NCI-H510A (cell line): ENCODE results near the gene PHKB.
"Not testable (repeated sequence)": the region's sequence is repeated elsewhere in the genome, so short reads cannot be mapped to it uniquely, and the experiment has no call there.

Experiments
- DNase-seq: peaks from one replicate; lab custom pipeline; 2025; lab: John Stamatoyannopoulos, UW

Gene PHKB

DNA sequence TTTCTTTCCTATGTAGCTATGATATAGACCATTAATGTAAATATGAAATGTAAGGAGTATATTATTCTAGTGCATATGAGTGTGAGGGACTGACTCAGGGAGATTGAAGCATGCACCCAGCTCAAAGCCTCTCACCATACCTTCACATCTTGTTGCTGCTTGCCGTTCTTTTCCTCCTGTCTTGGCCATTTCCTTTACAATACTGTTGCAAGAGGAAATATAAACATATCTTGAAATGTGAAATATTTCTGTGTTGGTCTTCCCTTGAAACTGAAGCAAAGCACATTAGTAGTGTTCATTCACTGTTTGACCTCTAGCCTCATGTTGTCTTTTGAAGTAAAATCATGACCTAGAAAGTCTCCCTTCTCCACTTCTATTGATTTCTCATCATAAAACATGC is 46.6 kb downstream of the PHKB start:
- no peak for DNase-seq

DNA sequence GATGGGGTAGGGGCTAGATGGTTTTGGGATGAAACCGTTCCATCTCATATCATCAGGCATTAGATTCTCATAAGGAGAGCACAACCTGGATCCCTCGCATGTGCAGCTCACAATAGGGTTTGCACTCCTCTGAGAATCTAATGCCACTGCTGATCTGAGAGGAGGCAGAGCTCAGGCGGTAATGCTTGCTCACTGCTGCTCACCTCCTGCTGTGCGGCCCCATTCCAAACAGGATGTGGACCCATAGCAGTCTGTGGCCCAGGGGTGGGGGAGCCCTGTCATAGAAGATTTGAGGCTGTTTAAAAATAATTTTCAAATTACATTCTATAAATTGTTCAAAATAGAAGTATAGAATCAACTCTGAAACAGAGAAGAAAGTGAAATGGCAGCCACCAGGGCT is 50.8 kb downstream of the PHKB start:
- no peak for DNase-seq

DNA sequence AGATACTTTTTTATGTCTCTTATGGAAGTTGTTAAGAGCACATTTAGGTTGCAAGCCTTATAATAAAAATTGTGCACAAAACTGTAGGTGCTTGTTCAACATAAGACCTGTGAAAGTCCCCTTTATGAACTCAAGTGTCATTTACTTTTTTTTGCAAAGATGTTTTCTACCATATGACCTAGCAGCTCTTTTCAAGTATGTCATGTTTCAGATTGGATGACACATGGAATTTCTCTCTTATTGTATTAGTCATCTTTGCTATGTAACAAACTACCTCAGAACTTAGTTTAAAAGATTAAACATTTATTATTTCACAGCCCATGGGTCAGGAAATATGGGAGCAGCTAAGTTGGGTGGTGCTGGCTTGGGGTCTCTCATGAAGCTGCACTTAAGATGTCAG is 57.9 kb downstream of the PHKB start:
- no peak for DNase-seq

DNA sequence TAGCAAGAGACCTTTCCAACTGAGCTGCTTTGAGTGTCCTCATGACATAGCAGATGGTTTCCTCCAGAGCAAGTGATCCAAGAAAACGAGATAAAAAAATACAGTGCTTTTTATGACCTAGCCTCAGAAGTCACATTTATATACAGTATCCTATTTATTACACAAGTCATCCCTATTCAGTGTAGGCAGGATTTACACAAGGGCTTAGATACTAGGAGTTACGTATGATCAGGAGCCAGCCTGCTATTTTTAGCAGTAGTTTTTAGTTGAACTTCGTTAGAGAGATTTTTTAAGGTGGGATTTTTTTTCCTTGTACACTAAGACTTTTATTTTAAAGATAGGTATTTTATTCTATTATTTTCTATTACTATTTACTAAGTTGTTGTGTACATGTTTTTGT is 58.4 kb downstream of the PHKB start:
- DNase-seq = no peak

DNA sequence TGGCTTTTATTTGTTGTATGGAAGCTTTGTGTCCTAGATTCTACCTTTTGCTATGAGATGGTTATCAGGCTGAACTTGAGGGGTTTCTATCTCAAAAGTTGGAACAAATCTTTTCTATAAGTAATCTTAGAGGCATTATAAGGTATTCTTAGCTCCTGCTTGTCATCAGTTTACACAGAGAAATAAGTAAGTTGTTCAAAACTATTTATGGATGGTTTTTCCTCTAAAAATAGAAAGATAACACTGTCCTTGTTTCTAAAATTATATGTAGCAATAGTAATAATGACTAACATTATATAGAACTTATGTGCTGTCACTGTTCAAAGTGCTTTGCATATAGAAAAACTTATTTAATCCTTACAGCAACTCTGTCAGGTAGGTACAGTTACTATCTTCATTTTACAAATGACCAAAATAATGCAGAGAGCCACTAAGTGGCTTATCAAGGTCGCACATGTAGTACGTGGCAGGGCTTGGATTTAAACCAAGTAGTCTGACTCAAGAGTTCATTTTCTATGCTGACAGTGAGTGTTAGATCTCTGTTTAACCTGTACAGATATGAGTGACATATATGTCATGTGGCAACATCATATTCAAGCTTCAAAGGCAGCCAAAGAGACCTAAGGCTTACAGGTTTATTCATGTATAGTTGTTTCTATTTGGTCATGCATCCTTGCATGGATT is 59.0 kb downstream of the PHKB start:
- DNase-seq = no peak

DNA sequence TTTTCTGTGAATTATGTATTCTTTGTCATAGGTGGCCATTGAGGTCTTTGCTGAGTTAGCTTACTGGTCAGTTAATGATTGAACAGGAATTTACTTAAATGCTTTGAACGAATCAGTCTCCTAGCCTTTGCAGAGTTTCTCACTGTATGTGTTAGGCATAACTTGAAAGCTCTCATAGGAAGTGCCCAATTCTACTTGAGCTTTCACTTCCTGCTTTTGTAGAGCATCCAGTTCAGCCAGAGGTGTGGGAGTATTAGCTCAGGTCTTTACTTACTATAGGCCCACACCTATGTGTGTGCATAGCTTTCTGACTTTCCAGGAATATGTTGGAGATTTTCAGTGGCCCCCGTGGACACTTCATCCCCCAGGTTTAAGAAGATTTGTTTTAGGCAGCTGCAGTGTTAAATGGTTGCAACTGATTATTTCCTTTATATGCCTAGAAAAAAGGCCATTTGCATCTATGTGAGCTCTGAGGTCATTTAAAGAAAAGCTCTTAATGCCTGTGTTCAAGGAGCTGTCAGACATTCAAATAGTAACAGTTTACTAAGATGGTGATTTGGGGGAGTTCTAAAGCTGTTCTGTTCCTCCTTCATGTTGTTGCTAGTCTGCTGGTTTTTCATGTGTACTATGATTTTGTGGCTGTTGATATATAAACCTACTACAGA is 62.3 kb downstream of the PHKB start:
- no peak for DNase-seq

DNA sequence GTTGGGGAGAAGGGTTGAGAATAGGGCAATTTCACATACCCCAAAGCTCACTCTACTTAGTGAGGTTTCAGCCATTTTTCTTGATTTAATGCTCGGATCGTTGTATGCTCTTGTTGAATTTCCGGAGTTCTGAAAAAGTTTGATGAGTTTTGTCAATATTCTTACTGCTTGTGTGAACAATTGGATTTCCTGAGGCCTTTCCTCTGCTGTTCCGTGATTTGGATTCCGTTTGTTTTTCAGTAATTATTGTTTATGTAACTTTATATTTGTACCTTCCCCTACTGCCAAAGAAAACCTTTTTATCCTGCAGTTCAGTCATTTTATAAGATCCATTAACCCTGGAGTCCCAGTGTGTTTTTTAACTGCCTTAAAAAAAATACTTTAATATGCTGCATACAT is 62.9 kb downstream of the PHKB start:
- DNase-seq = no peak

DNA sequence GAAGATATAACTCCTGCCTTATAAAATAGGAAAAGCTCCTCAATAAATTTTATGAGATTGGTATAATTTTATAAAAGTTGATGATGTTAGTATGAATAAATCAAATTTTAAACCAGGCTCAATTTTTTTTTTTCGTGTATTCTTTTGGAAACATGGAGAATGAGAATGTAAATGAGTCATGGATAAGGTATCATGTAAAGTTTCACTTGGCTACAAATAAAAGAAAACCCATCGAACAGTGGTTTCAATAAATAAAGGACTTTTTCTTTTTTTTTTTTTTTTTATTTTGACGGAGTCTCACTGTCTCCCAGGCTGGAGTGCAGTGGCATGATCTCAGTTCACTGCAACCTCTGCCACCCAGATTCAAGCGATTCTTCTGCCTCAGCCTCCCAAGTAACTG is 67.3 kb downstream of the PHKB start:
- no peak for DNase-seq

DNA sequence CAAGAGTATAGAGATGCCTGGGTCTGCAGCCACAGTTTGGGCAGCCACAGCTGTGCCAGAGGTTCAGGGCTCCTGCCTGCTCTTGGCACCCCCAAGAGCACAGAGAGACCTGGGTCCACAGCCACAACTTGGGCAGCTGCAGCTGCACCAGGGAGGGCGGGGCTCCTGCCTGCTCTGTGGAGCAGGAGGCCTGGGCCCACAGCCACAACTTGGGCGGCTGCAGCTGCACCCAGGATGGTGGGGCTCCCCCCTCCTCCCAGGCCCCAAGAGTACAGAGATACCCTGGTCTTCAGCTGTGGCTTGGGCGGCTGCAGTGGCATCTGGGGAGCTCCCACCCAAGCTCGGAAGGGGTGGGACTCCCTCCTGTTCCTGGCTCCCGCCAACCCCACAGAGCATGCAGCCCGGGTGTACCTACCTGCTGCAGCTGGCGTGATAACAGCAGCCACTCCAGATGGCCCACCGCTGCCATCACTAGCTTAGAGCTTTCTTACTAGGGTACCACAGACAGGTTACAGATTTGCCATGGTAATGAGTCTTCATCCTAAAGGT is 72.7 kb downstream of the PHKB start:
- no peak for DNase-seq

DNA sequence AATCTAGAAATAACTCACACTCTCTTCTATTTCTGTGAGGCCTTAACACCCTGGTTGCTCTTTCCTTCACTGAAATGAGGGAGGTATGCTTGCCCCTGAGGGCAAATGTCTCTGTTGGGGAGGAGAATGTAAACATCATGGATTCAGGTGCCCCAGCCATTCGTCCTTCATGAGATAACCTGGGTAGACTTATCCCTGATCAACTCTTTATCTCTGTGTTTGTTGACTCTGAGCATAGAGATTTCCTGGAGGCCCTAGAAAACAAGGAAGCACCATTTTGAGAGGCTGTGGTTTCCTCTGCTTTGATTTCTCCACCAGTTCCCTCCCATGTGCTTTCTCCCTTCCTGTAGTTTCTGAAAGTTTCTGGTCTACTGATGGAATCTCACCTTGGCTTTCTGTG is 77.3 kb downstream of the PHKB start:
- DNase-seq = no peak

DNA sequence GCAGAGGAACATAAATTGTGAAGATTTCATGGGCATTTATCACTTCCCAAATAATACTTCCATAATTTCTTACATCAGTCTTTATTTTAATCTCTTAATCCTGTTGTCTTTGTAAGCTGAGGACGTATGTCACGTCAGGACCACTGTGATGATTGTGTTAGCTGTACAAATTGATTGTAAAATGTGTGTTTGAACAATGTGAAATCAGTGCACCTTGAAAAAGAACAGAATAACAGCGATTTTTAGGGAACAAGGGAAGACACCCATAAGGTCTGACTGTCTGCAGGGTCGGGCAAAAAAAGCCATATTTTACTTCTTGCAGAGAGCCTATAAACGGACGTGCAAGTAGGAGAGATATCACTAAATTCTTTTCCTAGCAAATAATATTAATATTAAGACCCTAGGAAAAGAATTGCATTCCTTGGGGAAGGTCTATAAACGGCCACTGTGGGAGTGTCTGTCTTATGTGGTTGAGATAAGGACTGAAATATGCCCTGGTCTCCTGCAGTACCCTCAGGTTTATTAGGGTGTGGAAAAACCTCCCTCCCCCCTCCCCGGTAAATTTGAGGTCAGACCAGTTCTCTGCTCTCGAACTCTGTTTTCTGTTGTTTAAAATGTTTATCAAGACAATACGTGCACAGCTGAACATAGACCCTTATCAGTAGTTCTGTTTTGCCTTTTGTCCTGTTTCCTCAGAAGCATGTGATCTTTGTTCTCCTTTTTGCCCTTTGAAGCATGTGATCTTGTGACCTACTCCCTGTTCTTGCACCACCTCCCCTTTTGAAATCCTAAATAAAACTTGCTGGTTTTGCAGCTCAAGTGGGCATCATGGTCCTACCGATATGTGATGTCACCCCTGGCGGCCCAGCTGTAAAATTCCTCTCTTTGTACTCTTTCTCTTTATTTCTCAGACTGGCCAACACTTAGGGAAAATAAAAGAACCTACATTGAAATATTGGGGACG is 78.9 kb downstream of the PHKB start:
- DNase-seq = not testable (repeated sequence)

DNA sequence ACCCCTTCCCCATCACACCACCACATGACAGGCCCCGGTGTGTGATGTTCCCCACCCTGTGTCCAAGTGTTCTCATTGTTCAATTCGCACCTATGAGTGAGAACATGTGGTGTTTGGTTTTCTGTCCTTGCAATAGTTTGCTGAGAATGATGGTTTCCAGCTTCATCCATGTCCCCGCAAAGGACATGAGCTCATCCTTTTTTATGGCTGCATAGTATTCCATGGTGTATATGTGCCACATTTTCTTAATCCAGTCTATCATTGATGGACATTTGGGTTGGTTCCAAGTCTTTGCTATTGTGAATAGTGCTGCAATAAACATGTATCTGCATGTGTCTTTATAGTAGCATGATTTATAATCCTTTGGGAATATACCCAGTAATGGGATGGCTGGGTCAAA is 80.0 kb downstream of the PHKB start:
- DNase-seq = not testable (repeated sequence)

DNA sequence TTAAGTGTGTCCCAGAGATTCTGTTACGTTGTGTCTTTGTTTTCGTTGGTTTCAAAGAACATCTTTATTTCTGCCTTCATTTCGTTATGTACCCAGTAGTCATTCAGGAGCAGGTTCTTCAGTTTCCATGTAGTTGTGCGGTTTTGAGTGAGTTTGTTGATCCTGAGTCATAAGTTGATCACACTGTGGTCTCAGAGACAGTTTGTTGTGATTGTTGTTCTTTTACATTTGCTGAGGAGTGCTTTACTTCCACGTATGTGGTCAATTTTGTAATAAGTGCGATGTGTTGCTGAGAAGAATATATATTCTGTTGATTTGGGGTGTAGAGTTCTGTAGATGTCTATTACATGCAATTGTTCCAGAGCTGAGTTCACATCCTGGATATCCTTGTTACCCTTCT is 83.1 kb downstream of the PHKB start:
- DNase-seq = not testable (repeated sequence)

DNA sequence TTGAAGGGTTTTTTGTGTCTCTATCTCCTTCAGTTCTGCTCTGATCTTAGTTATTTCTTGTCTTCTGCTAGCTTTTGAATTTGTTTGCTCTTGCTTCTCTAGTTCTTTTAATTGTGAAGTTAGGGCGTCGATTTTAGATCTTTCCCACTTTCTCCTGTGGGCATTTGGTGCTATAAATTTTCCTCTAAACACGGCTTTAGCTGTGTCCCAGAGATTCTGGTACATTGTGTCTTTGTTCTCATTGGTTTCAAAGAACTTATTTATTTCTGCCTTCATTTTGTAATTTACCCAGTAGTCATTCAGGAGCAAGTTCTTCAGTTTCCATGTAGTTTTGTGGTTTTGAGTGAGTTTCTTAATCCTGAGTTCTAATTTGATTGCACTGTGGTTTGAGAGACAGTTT is 90.1 kb downstream of the PHKB start:
- not testable (repeated sequence) for DNase-seq

DNA sequence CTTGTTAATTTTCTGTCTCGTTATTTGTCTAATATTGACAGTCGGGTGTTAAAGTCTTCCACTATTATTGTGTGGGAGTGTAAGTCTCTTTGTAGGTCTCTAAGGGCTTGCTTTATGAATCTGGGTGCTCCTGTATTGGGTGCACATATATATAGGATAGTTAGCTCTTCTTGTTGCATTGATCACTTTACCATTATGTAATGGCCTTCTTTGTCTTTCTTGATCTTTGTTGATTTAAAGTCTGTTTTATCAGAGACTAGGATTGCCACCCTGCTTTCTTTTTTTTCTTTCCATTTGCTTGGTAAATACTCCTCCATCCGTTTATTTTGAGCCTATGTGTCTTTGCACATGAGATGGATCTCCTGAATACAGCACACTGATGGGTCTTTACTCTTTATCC is 90.6 kb downstream of the PHKB start:
- DNase-seq = not testable (repeated sequence)

DNA sequence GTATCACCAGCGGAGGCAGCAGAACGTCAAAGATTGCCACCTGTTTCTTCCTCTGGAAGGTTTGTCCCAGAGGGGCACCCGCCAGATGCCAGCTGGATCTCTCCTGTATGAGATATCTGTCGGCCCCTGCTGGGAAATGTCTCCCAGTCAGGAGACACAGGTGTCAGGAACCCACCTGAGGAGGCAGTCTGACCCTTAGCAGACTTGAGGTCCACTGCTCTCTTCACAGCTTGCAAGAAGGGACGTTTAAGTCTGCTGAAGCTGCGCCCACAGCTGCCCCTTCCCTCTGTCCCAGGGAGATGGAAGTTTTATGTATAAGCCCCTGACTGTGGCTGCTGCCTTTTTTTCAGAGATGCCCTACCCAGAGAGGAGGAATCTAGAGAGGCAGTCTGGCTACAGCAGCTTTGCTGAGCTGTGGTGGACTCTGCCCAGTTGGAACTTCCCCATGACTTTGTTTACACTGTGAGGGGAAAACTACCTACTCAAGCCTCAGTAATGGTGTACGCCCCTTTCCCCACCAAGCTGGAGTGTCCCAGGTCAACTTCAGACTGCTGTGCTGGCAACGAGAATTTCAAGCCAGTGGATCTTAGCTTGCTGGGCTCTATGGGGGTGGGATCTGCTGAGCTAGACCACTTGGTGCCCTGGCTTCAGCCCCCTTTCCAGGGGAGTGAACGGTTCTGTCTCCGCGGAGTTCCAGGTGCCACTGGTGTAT is 92.9 kb downstream of the PHKB start:
- no peak for DNase-seq

DNA sequence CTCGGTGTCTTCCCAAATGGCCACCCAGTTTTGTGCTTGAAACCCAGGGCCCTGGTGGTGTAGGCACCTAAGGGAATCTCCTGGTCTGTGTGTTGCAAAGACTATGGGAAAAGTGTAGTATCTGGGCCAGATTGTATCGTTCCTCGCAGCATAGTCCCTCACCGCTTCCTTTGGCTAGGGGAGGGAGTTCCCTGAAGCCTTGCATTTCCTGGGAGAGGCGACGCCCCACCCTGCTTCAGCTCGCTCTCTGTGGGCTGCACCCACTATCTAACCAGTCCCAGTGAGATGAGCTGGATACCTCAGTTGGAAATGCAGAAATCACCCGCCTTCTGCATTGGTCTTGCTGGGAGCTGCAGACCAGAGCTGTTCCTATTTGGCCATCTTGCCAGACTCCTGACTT is 93.5 kb downstream of the PHKB start:
- DNase-seq = not testable (repeated sequence)

DNA sequence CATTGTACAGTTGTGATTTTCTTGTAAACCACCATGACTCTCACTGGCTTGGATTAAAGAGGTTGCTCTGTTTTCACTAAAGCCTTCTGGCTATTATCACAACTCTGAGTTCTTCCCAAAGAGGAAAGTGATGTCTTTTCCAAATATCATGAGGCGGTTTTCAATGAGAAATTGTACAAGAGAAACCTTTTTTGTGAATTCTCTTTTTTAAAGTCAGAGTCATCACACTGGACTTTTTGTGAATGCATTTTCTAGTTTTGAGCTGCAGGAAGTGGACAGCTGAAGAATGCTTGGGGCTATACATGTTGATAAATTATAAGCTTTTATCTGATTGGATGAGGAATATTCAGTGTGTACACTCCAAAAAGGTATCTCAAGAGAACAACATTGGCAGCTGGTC is 100.2 kb downstream of the PHKB start:
- no peak for DNase-seq

DNA sequence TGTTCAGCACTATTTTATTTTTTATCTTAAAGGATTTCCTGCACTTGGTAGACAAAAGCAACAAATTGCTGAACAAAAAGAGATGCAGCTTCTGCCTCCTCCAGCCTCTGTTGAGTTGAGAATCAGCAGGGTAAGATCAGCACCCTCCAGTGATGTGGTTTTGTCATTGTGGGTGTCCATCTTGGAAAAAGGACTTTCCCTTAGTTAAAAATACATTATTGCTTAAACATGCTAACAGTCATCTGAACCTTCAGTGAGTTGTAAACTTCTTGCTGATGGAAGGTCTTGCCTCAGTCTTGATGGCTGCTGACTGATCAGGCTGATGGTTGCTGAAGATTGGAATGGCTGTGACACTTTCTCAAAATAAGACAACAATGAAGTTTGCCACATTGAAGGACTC is 101.2 kb downstream of the PHKB start:
- no peak for DNase-seq

DNA sequence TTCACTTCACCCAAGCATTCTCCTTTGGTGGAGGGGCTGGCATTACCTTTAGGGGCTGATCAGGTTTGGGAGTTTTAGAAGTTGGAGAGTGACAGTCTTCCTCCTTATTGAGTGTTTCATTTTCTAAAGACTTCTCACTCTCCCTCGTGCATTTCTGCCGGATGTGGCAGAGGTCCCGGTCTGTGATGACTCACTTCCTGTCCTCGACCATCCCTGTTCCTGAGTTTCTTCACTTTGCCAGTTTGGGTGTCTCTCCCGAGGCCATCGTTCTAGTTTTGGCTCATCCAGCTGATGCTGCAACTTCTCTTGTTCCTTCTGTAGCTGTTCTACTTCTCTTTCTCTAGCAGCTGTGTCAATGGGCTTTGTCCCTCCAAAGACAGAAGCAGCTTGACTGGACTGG is 104.3 kb downstream of the PHKB start:
- no peak for DNase-seq

DNA sequence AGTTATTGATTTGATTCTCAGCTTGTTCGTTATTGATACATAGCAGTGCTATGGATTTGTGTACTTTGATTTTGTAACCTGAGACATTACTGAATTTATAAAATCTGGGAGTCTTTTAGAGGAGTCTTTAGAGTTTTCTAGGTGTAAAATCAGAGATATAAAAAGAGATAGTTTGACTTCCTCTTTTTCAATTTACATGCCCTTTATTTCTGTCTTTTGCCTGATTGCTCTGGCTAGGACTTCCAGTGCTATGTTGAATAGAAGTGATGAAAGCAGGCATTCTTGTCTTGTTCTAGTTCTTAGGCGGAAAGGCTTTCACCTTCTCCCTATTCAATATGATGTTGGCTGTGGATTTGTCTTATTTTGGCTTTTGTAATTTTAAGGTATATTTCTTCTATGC is 106.2 kb downstream of the PHKB start:
- no peak for DNase-seq

DNA sequence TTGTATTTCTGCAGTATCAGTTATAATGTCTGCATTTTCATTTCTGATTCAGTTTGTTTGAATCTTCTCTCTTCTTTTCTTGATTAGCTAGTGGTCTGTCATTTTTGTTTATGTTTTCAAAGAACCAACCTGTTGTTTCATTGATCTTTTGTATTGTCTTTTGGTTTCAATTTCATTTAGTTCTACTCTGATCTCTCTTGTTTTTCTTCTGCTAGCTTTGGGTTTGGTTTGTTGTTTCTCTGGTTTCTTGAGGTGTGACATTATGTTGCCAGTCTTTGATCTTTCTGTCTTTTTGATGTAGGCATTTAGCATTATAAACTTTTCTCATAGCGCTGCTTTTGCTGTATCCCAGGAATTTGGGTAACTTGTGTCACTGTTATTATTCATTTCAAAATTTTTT is 107.2 kb downstream of the PHKB start:
- no peak for DNase-seq
